ENCODE data around the gene TNFAIP2.

- TF ChIP-seq CTCF (IDR thresholded peaks at IDR 0.05) (no peak), POLR2A (IDR thresholded peaks at IDR 0.05) (no peak)
Measured at GRCh38 chr14:103112400-103113243, 10.6 kb upstream of the TNFAIP2 start.
